Type B pancreatic cell (in vitro differentiated cells): ENCODE results near the gene CERS3. TPM values are rescaled to one million over a fixed set of nuclear protein-coding genes. Genes with fewer than 3 reads are reported as not detected.
A peak's percentile ranks its signal among the peaks of the same experiment; 100 is the strongest.

Experiments
- DNase-seq: peaks from one replicate; pipeline ENCODE4 v3.0.0; 2021; ENCODE audit warnings: mixed read lengths; ENCODE audit not compliant: unreplicated experiment; ENCODE audit errors: extremely low spot score
- H3K27ac Mint-ChIP-seq: 2 replicates; pipeline ENCODE4 v1.8.0; 2021; ENCODE audit warnings: mild to moderate bottlenecking, mixed read lengths
- H3K27me3 Mint-ChIP-seq: 2 replicates; pipeline ENCODE4 v1.8.0; 2021; ENCODE audit warnings: mixed read lengths
- H3K36me3 Mint-ChIP-seq: 2 replicates; pipeline ENCODE4 v1.8.0; 2021; ENCODE audit warnings: mixed read lengths
- H3K4me1 Mint-ChIP-seq: one replicate; pipeline ENCODE4 v1.8.0; 2021; ENCODE audit warnings: mixed read lengths; ENCODE audit not compliant: unreplicated experiment
- H3K4me3 Mint-ChIP-seq: 2 replicates; pipeline ENCODE4 v1.8.0; 2021; ENCODE audit warnings: mild to moderate bottlenecking, mixed read lengths
- H3K9me3 Mint-ChIP-seq: 2 replicates; pipeline ENCODE4 v1.8.0; 2021; ENCODE audit warnings: mixed read lengths
- long read RNA-seq: library from polyadenylated mRNA; unstranded; transcript quantifications from one replicate; pipeline ENCODE4 v2.0.0, GENCODE V29; 2020
- total RNA-seq: library from RNA; stranded (reverse); gene quantifications from 2 replicates; pipeline ENCODE4 v1.2.1, GENCODE V29; 2021; ENCODE audit warnings: low replicate concordance
- TF ChIP-seq, protein P1 (sequence below): fragments of 200-600 bp; sonication (generic); conservative IDR thresholded peaks from 2 replicates; pipeline ENCODE4 v1.5.0; 2021; ENCODE audit warnings: antibody characterized with exemption, mild to moderate bottlenecking

Gene CERS3
- total RNA-seq: 4.6 and 11.2 TPM in 2 replicates
- long read RNA-seq, partial matches to known transcripts: 36 of 45 reads
- long read RNA-seq, other reads (novel, unspliced or antisense): 5 of 45 reads

DNA sequence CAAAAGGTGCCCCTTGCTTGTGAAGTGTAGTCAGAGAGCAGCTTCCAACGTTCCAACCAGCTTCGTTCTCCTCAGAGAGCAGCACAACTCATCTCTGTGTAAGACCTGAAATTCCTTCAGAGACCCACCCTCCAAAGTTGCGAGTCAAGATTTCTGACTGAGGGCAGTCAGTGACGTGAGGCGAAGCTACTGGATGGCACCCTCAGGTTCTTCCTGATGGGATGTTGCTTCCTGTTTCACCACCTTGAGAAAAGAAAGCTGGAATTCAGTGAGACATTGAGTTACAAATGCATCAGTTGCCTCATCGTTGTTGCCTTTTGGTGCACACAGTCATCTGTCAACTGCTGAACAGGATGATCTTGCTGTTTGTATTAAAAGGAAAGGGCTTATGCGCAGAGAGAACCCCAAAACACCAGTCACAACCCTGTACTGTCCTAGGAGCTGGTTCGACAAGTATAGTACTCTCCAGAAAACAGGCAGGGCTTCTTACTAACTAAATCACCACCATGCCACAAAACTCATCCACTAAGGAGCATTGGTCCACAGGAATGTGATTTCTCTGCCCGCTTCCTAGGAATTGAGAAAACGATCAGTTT lies at the start of gene CERS3:
TSS of gene CERS3 (minus strand) at position 118 of the 596 bp plus-strand sequence. CDS start 27,101 bp downstream, outside the sequence.
- DNase-seq: no peak
- H3K4me3 Mint-ChIP-seq: peak within 1 kb of the TSS; percentile 86
- H3K27me3 Mint-ChIP-seq: peaks cover 22% of the 10 kb centered on the region
- TF ChIP-seq, protein P1, sequence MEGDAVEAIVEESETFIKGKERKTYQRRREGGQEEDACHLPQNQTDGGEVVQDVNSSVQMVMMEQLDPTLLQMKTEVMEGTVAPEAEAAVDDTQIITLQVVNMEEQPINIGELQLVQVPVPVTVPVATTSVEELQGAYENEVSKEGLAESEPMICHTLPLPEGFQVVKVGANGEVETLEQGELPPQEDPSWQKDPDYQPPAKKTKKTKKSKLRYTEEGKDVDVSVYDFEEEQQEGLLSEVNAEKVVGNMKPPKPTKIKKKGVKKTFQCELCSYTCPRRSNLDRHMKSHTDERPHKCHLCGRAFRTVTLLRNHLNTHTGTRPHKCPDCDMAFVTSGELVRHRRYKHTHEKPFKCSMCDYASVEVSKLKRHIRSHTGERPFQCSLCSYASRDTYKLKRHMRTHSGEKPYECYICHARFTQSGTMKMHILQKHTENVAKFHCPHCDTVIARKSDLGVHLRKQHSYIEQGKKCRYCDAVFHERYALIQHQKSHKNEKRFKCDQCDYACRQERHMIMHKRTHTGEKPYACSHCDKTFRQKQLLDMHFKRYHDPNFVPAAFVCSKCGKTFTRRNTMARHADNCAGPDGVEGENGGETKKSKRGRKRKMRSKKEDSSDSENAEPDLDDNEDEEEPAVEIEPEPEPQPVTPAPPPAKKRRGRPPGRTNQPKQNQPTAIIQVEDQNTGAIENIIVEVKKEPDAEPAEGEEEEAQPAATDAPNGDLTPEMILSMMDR: no peak
- H3K9me3 Mint-ChIP-seq: no peaks in the 10 kb centered on the region
- no peaks in the 10 kb centered on the region for H3K4me1 Mint-ChIP-seq
- H3K27ac Mint-ChIP-seq: peak within 1 kb of the TSS; percentile 96
- no peaks in the 10 kb centered on the region for H3K36me3 Mint-ChIP-seq

DNA sequence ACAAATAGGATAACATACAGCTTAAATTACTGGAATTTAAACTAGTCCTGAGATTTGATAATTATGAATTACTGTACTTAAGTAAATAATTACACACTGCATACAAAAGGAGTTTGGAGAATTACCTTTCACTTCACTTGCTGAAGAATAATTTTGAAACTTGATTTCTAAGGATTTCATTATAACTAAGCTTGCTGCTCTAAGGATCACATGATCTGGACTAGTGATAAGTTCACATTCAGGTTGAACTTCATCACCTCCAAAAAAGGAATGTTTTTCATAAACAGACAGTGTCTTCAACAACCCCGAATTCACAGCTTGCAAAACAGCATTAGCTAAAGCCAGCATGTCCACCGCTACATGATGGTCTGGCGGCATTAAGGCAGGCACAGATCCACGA lies 44.8 kb upstream of the CERS3 start:
- H3K4me3 Mint-ChIP-seq: no peak overlapping the region
- no peak for DNase-seq
- peaks cover 26% of the 10 kb centered on the region for H3K36me3 Mint-ChIP-seq
- no peak overlapping the region for H3K27ac Mint-ChIP-seq
- TF ChIP-seq, protein P1: no peak
- no peaks in the 10 kb centered on the region for H3K4me1 Mint-ChIP-seq
- no peaks in the 10 kb centered on the region for H3K9me3 Mint-ChIP-seq
- no peaks in the 10 kb centered on the region for H3K27me3 Mint-ChIP-seq

DNA sequence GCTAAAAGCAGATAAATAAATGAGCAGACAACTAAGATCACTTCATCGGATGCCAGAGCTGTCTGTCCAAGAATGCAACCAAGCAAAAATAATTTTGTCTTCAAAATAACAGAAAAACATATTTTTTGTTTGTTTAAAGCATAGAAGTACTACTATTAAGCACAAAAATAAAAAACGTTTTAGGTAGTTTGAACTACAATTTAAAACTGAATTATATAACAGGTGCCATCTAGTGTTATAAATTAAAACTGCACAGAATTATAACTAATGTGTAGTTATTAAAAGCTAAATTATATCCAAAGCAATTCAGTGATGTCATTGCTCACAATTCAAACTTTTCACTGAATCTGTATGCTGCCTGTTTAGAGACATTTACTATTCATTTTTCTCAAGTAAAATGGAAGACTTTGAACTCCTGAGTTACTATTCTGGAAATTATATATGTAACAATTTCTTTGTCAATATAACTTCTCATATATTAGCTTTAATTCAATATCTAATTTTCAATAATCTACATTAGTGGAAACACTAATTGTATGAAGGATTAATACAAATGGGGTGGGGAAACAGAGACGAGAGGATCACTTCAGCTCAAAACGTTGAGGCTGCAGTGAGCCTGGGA lies 43.7 kb upstream of the CERS3 start:
- H3K36me3 Mint-ChIP-seq: peaks cover 26% of the 10 kb centered on the region
- H3K27ac Mint-ChIP-seq: no peak overlapping the region
- no peaks in the 10 kb centered on the region for H3K27me3 Mint-ChIP-seq
- no peaks in the 10 kb centered on the region for H3K4me1 Mint-ChIP-seq
- DNase-seq: no peak
- TF ChIP-seq, protein P1: peak; percentile 74
- H3K9me3 Mint-ChIP-seq: no peaks in the 10 kb centered on the region
- no peak overlapping the region for H3K4me3 Mint-ChIP-seq

DNA sequence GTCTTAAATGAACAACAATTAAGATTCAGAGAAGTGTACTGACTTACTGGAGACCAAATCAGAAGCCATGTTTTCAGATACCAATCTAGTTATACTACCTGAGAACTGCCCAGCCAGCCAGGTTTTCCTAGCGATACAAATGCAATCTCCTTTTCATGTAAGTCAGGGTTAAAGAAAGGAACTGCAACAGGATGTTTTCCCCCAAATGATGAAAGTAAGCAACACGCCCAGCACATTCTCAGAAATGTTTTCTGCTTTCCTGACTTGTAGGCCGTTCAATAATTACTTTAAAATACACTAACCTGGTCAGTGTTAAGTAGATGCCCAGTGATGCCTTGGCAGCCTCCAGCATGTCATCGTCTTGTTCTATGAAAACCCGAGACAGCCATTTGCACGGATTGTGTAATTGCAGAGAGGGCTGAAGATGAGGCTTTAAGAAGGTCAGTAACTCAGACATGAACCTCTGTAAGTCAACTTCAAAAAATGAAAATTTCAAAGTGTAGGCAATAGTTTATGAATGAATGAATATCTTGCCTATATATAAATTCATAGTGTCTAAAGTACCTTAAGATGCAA lies 42.9 kb upstream of the CERS3 start:
- no peak overlapping the region for H3K27ac Mint-ChIP-seq
- no peaks in the 10 kb centered on the region for H3K27me3 Mint-ChIP-seq
- TF ChIP-seq, protein P1: no peak
- DNase-seq: no peak
- peaks cover 26% of the 10 kb centered on the region for H3K36me3 Mint-ChIP-seq
- H3K9me3 Mint-ChIP-seq: no peaks in the 10 kb centered on the region
- H3K4me1 Mint-ChIP-seq: no peaks in the 10 kb centered on the region
- H3K4me3 Mint-ChIP-seq: no peak overlapping the region

DNA sequence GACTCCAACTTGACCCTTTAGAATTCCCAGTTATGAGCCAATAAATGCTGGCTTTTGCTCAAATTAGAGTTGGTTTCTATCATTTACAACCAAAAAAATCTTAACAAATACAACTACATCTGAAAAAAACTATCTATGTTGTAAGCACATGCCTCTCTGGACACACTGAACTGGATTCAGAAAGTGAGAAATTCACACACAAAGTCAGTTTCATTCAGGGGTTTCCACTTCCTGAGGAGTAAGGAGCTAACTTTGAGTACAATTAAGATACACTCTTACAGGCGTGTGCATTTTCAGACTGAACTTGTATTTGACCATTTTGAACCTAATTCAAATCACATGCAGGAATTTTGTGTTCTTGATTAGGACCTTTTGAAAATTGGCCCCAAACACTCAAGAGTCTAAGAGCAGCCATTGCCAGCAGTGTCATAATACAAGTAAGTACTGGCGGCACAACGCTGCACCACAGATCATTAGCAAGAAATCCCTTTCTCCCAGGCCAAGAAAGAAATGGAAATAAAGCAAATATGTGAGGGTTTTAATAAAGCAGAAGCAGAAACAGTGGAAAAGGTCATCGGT lies 42.1 kb upstream of the CERS3 start:
- no peak for DNase-seq
- H3K27ac Mint-ChIP-seq: no peak overlapping the region
- H3K9me3 Mint-ChIP-seq: no peaks in the 10 kb centered on the region
- peaks cover 20% of the 10 kb centered on the region for H3K36me3 Mint-ChIP-seq
- no peaks in the 10 kb centered on the region for H3K27me3 Mint-ChIP-seq
- H3K4me3 Mint-ChIP-seq: no peak overlapping the region
- TF ChIP-seq, protein P1: no peak
- no peaks in the 10 kb centered on the region for H3K4me1 Mint-ChIP-seq
